ENCODE results near the gene HS3ST5.

DNA sequence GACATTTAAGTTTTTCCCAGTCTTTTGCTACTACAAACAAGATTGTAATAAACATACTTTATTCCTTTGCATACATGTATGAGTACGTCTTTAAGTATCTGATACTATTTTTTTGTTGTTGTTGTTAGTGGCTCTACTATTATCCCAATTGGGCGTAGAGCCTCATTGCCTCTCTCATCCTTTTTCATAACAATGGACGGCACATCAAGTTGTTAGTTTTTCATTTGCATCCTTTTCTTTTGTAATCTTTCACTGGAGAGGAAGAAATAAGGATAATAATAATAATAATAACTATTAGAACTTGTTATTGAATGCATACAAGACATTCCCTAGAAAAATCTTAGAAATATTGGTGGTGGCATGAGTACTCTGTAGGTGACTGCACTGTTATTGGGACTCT lies 23.1 kb downstream of the HS3ST5 start:
- TF ChIP-seq EZH2 (IDR thresholded peaks at IDR 0.05; ENCODE audit: insufficient read depth, poor library complexity, severe bottlenecking) (no peak), EZH2phosphoT487 (IDR thresholded peaks at IDR 0.05; ENCODE audit: insufficient read depth, low read depth) (no peak)

All from GM23248 (cell line).